Measurements from ENCODE around the gene GANAB.
"Not testable (repeated sequence)": the region's sequence is repeated elsewhere in the genome, so short reads cannot be mapped to it uniquely, and the experiment has no call there.

GANAB gene

DNA sequence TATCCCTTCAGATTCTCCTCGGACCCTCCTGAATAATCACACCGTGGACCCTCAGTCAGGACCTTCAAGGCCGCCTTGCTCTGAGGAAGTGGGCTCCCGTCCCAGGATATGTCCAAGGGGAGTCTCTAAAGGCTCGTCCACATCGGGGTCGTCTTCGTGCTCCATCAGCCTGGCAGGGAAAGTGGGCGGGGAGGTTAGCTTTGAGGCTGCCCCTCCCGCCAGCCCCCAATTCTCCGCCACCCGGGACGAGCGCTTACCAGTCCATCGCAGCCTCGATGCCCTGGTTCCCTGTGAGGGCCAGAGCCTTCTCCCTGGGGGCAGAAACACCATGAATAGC is 32.0 kb upstream of the GANAB start:
- no peaks in the 10 kb centered on the region for H3K9me3 ChIP-seq (ENCODE audit: control insufficient read depth, low read length)
- H3K36me3 ChIP-seq (ENCODE audit: control insufficient read depth, insufficient read depth, low read length), result peaks cover 41% of the 10 kb centered on the region
- H3K4me1 ChIP-seq (ENCODE audit: control insufficient read depth, insufficient read depth, low read length, poor library complexity, severe bottlenecking), result peaks cover 8% of the 10 kb centered on the region
- WGBS, 2 experiments (ENCODE audit: insufficient coverage in 2 of 2), result 0 to 16% methylated on average over 4 to 8 of the region's 16 CpGs
- peak overlapping the region; percentile 98 for H3K4me3 ChIP-seq (ENCODE audit: extremely low read depth, insufficient read depth, low read length, poor library complexity, severe bottlenecking)
- peak overlapping the region; percentile 80 for H3K27ac ChIP-seq (ENCODE audit: low read depth, low read length, severe bottlenecking)

DNA sequence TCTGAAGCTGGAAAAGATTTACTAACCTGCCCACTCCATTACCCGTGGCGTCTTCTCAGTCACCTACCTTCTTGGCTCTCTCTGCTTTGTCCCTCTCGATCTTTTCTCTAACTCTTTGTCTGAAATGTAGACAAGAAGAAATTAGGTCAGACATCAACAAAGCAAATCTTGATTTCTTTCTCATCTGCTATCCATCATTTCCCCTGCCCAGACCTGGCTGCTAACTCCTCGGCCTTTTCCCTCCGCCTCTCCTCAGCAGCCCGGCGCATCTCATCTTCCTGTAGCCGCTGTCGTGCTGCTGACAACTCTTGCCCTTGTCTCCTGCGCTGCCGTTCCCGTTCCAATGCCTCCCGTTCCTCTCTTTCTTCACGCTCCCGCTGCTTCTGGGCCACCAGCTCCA is 31.3 kb upstream of the GANAB start:
- H3K4me3 ChIP-seq (ENCODE audit: extremely low read depth, insufficient read depth, low read length, poor library complexity, severe bottlenecking), result peak overlapping the region; percentile 98
- no peaks in the 10 kb centered on the region for H3K9me3 ChIP-seq (ENCODE audit: control insufficient read depth, low read length)
- peaks cover 47% of the 10 kb centered on the region for H3K36me3 ChIP-seq (ENCODE audit: control insufficient read depth, insufficient read depth, low read length)
- no peak overlapping the region for H3K27ac ChIP-seq (ENCODE audit: low read depth, low read length, severe bottlenecking)
- peaks cover 8% of the 10 kb centered on the region for H3K4me1 ChIP-seq (ENCODE audit: control insufficient read depth, insufficient read depth, low read length, poor library complexity, severe bottlenecking)
- WGBS, 2 experiments (ENCODE audit: insufficient coverage in 2 of 2), result 90 to 95% methylated on average over 13 of the region's 15 CpGs

DNA sequence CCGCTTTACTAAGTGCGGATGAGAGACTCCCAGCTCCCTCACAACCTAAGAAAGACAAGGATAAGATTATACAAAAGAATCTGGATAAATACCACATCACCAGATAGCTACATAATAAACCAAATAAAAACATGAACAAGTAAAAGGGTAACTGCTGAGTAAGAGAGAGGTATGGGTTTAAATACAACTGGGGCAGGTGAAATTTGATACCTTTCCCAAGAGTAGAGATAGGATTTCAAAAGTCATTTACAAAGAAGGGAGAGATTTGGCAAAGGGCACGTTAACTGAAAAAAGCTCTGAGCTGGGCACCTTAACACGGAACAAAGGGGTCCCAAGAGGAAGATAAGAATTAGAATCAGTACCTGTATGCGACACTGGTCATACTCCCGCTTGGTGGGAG is 30.7 kb upstream of the GANAB start:
- Histone ChIP-seq H3K9me3 (ENCODE audit: control insufficient read depth, low read length) (no peaks in the 10 kb centered on the region), H3K4me3 (ENCODE audit: extremely low read depth, insufficient read depth, low read length, poor library complexity, severe bottlenecking) (no peak overlapping the region), H3K4me1 (ENCODE audit: control insufficient read depth, insufficient read depth, low read length, poor library complexity, severe bottlenecking) (peaks cover 8% of the 10 kb centered on the region), H3K36me3 (ENCODE audit: control insufficient read depth, insufficient read depth, low read length) (peaks cover 47% of the 10 kb centered on the region), H3K27ac (ENCODE audit: low read depth, low read length, severe bottlenecking) (no peak overlapping the region)
- WGBS, 2 experiments (ENCODE audit: insufficient coverage in 2 of 2), result 85 to 95% methylated on average over 3 to 6 of the region's 6 CpGs

DNA sequence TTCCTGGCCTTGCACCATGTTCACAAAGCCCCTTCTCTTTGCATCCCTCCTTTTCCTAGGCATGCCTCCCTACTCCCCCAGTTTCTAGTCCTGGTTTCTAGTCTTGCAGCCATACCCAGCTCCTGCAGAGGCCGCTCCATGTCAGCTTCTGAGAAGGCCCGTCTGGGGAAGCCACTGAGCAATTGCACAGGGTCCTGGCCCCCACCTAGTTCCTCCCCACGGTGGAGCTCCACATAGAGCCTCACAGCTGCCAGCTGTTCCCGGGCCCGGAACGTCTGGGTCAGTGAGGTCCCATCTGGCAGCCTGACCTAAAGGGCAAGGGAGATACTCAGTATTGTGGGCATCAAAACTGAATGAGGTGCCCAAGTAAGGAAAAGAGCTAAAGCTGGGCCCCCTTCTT is 30.3 kb upstream of the GANAB start:
- WGBS, 2 experiments (ENCODE audit: insufficient coverage in 2 of 2), result 87 to 95% methylated on average over 4 to 6 of the region's 6 CpGs
- H3K9me3 ChIP-seq (ENCODE audit: control insufficient read depth, low read length), result no peaks in the 10 kb centered on the region

DNA sequence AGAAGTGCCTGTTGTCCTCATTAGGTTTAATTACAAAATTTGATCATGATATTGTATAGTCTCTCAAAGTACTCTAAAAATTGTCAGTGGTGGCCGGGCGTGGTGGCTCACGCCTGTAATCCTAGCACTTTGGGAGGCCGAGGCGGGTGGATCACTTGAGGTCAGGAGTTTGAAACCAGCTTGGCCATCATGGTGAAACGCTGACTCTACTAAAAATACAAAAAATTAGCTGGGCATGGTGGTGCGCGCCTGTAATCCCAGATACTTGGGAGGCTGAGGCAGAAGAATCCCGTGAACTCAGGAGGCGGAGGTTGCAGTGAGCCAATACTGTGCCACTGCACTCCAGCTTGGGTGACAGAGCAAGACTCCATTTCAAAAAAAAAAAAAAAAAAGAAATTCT is 29.0 kb upstream of the GANAB start:
- WGBS, 2 experiments (ENCODE audit: insufficient coverage in 2 of 2), result 87 to 93% methylated on average over 9 to 10 of the region's 10 CpGs
- not testable (repeated sequence) for H3K4me3 ChIP-seq (ENCODE audit: extremely low read depth, insufficient read depth, low read length, poor library complexity, severe bottlenecking); H3K27ac ChIP-seq (ENCODE audit: low read depth, low read length, severe bottlenecking); H3K4me1 ChIP-seq (ENCODE audit: control insufficient read depth, insufficient read depth, low read length, poor library complexity, severe bottlenecking); H3K9me3 ChIP-seq (ENCODE audit: control insufficient read depth, low read length)
- H3K36me3 ChIP-seq (ENCODE audit: control insufficient read depth, insufficient read depth, low read length), result peaks cover 47% of the 10 kb centered on the region

More for the DNA sequence above, 30.3 kb upstream of the GANAB start:
- Histone ChIP-seq H3K4me3 (ENCODE audit: extremely low read depth, insufficient read depth, low read length, poor library complexity, severe bottlenecking) (no peak overlapping the region), H3K27ac (ENCODE audit: low read depth, low read length, severe bottlenecking) (no peak overlapping the region), H3K36me3 (ENCODE audit: control insufficient read depth, insufficient read depth, low read length) (peaks cover 47% of the 10 kb centered on the region), H3K4me1 (ENCODE audit: control insufficient read depth, insufficient read depth, low read length, poor library complexity, severe bottlenecking) (peaks cover 8% of the 10 kb centered on the region)

DNA sequence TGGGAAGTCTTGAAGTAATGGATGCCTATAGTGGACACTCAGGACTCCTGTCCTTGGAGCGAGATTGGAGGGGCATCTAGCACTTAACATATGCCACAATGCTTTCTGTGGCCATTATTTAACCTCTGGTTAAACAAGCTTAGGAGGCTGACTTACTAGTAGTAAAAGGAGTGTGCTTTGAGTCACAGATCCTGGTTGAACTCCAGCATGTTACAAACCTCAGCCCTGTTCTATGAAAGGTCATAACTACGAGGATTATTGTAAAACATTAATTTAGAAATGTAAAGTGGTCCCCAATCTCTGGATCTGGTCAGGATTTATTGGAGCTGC is 26.7 kb upstream of the GANAB start:
- H3K9me3 ChIP-seq (ENCODE audit: control insufficient read depth, low read length), result no peaks in the 10 kb centered on the region
- no peak overlapping the region for H3K27ac ChIP-seq (ENCODE audit: low read depth, low read length, severe bottlenecking)
- peaks cover 50% of the 10 kb centered on the region for H3K36me3 ChIP-seq (ENCODE audit: control insufficient read depth, insufficient read depth, low read length)
- no peak overlapping the region for H3K4me3 ChIP-seq (ENCODE audit: extremely low read depth, insufficient read depth, low read length, poor library complexity, severe bottlenecking)
- peaks cover 5% of the 10 kb centered on the region for H3K4me1 ChIP-seq (ENCODE audit: control insufficient read depth, insufficient read depth, low read length, poor library complexity, severe bottlenecking)
- 100% methylated on average over 2 of the region's 2 CpGs; no CpG with 5 or more reads in 1 of the 2 experiments for WGBS, 2 experiments (ENCODE audit: insufficient coverage in 2 of 2)

DNA sequence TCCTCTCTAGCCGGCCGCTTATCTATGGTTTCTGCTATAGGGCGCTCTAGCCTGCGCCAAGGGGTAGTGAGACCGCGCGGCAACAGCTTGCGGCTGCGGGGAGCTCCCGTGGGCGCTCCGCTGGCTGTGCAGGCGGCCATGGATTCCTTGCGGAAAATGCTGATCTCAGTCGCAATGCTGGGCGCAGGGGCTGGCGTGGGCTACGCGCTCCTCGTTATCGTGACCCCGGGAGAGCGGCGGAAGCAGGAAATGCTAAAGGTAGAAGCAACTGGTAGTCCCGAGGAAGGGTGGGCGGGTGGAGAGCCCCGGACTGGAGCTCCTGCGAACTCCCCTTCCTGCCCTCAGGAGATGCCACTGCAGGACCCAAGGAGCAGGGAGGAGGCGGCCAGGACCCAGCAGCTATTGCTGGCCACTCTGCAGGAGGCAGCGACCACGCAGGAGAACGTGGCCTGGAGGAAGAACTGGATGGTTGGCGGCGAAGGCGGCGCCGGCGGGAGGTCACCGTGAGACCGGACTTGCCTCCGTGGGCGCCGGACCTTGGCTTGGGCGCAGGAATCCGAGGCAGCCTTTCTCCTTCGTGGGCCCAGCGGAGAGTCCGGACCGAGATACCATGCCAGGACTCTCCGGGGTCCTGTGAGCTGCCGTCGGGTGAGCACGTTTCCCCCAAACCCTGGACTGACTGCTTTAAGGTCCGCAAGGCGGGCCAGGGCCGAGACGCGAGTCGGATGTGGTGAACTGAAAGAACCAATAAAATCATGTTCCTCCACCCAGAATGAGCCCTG is 25.4 kb upstream of the GANAB start, which contains the start of the genes LBHD1 and UQCC3:
Gene LBHD1 (minus strand): TSS at position 660 of the 782 bp plus-strand sequence. CDS start 2,236 bp downstream, outside the sequence.
Gene UQCC3 (plus strand): TSS at position 66 of the 782 bp plus-strand sequence. CDS start 73 bp downstream, at position 139.
- Histone ChIP-seq H3K9me3 (ENCODE audit: control insufficient read depth, low read length) (no peaks in the 10 kb centered on the region), H3K27ac (ENCODE audit: low read depth, low read length, severe bottlenecking) (peak within 1 kb of the TSS; percentile 83), H3K4me3 (ENCODE audit: extremely low read depth, insufficient read depth, low read length, poor library complexity, severe bottlenecking) (peak within 1 kb of the TSS; percentile 80), H3K4me1 (ENCODE audit: control insufficient read depth, insufficient read depth, low read length, poor library complexity, severe bottlenecking) (peaks cover 3% of the 10 kb centered on the region), H3K36me3 (ENCODE audit: control insufficient read depth, insufficient read depth, low read length) (peaks cover 49% of the 10 kb centered on the region)
- WGBS, 2 experiments (ENCODE audit: insufficient coverage in 2 of 2), result 0 to 1% methylated on average over 50 to 58 of the region's 59 CpGs

DNA sequence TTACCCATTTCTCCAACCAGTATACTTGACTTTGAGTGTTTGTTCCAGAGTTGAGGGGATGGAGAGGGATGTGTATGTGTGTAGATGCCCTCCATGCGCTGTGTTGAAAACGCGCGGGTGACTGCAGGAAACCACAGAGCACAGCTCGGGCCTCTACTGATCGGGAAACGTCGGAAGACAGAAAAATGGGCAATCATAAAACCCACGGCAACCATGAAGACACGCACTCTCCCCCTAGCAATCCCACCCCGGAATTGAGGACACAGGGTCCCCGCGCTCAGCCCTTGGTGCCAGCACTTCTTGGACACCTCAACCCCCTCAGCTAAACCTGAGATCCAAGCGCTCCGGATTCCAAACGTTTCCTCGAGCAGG is 24.8 kb upstream of the GANAB start:
- H3K9me3 ChIP-seq (ENCODE audit: control insufficient read depth, low read length), result no peaks in the 10 kb centered on the region
- 0 to 5% methylated on average over 10 to 16 of the region's 17 CpGs for WGBS, 2 experiments (ENCODE audit: insufficient coverage in 2 of 2)

DNA sequence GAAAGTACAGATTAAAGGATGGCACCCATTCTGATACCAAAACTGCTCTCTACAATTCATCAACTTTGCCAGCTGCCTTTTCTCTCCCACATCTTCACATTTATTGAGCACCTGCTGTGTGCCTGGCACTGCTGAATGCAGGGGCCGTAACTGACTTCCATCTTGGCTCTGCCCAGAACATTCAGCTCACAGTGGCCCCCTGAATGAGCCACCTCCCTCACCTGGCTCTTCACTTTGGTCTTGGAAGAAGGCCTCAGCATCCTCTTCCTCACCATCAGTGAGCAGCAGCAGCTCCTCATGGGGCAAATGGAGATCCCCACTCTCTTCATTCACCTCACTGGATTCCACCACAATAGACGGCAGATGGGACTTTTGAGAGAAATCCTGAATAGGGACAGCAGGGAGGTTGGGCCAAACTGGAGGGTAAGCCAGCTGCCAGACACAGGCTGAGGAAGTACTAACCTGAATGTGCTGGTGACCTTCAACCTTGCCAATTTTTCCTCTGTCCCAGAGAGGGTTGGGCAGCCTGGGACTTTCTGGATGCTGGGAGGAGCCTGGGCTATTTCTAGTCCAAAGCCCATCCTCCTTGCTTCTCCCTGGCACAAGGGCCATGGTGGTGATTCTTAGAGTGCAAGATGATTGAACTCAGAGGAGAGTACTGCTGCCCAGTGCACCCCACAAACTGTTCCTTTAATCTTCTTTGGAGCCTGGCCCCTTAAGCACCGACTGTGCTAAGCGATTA is 23.2 kb upstream of the GANAB start:
- Histone ChIP-seq H3K4me3 (ENCODE audit: extremely low read depth, insufficient read depth, low read length, poor library complexity, severe bottlenecking) (no peak overlapping the region), H3K9me3 (ENCODE audit: control insufficient read depth, low read length) (no peaks in the 10 kb centered on the region), H3K4me1 (ENCODE audit: control insufficient read depth, insufficient read depth, low read length, poor library complexity, severe bottlenecking) (peaks cover 9% of the 10 kb centered on the region), H3K36me3 (ENCODE audit: control insufficient read depth, insufficient read depth, low read length) (peaks cover 43% of the 10 kb centered on the region), H3K27ac (ENCODE audit: low read depth, low read length, severe bottlenecking) (peak overlapping the region; percentile 10)
- WGBS, 2 experiments (ENCODE audit: insufficient coverage in 2 of 2), result 93% methylated on average over 2 to 3 of the region's 4 CpGs

More for the DNA sequence above, 24.8 kb upstream of the GANAB start:
- Histone ChIP-seq H3K36me3 (ENCODE audit: control insufficient read depth, insufficient read depth, low read length) (peaks cover 49% of the 10 kb centered on the region), H3K4me3 (ENCODE audit: extremely low read depth, insufficient read depth, low read length, poor library complexity, severe bottlenecking) (peak overlapping the region; percentile 80), H3K27ac (ENCODE audit: low read depth, low read length, severe bottlenecking) (peak overlapping the region; percentile 83), H3K4me1 (ENCODE audit: control insufficient read depth, insufficient read depth, low read length, poor library complexity, severe bottlenecking) (peaks cover 8% of the 10 kb centered on the region)

DNA sequence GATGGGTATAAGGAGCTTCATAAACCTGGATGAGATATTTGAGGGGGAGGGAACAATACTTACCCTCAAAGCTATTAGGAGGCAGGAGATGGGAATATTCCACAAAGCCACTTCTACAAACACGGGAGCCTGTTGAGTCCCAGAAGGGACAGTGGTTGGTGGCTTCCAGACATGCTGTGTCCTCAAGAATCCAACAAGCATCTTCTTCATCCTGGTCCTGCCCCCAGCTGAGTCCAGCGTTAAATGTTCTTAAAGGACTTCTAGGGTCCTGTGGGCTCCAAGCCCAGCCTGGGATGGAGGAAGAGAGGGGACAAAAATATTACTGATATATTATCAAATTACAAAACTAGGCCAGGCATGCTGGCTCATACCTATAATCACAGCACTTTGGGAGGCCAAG is 21.0 kb upstream of the GANAB start:
- no peak overlapping the region for H3K27ac ChIP-seq (ENCODE audit: low read depth, low read length, severe bottlenecking)
- peaks cover 9% of the 10 kb centered on the region for H3K4me1 ChIP-seq (ENCODE audit: control insufficient read depth, insufficient read depth, low read length, poor library complexity, severe bottlenecking)
- peaks cover 33% of the 10 kb centered on the region for H3K36me3 ChIP-seq (ENCODE audit: control insufficient read depth, insufficient read depth, low read length)
- no peaks in the 10 kb centered on the region for H3K9me3 ChIP-seq (ENCODE audit: control insufficient read depth, low read length)
- WGBS, 2 experiments (ENCODE audit: insufficient coverage in 2 of 2), result 75% methylated on average over 1 of the region's 2 CpGs; no CpG with 5 or more reads in 1 of the 2 experiments
- no peak overlapping the region for H3K4me3 ChIP-seq (ENCODE audit: extremely low read depth, insufficient read depth, low read length, poor library complexity, severe bottlenecking)
